Keratinocyte (primary cell): Measurements from ENCODE around the gene TTC1. TPM values are rescaled to one million over a fixed set of nuclear protein-coding genes. Genes with fewer than 3 reads are reported as not detected.

Experiments used
- DNase-seq: peaks from one replicate; pipeline ENCODE4 v3.0.0-alpha.2; 2011; ENCODE audit warnings: low read depth, missing footprints, low spot score
- FAIRE-seq: peaks from 2 replicates; lab custom pipeline; 2011; peaks lifted over from hg19 to GRCh38; lab: Jason Lieb, UNC
- H2AFZ ChIP-seq: 2 replicates; pipeline ENCODE4 v1.6.0; 2012; ENCODE audit warnings: low read length, control low read depth, inconsistent platforms; ENCODE audit not compliant: control insufficient read depth
- H3K27ac ChIP-seq: 2 replicates; pipeline ENCODE4 v1.5.1; 2011; ENCODE audit warnings: low read length; ENCODE audit not compliant: control insufficient read depth, insufficient read depth
- H3K27me3 ChIP-seq: 3 replicates; pipeline ENCODE4 v1.6.0; 2011; ENCODE audit warnings: low read length; ENCODE audit not compliant: control insufficient read depth, insufficient read depth; ENCODE audit errors: extremely low read depth
- H3K36me3 ChIP-seq, 2 experiments: 2 replicates in 1 of 2; 3 replicates in 1 of 2; pipeline ENCODE4 v1.5.1; 2011; ENCODE audit warnings: low read length in 2 of 2, mild to moderate bottlenecking in 1 of 2; ENCODE audit not compliant: control insufficient read depth in 2 of 2, insufficient read depth in 2 of 2; ENCODE audit errors: extremely low read depth in 1 of 2
- H3K4me1 ChIP-seq: 3 replicates; pipeline ENCODE4 v1.5.1; 2011; ENCODE audit warnings: low read length; ENCODE audit not compliant: control insufficient read depth, insufficient read depth; ENCODE audit errors: extremely low read depth
- H3K4me2 ChIP-seq: 3 replicates; pipeline ENCODE4 v1.6.0; 2011; ENCODE audit warnings: low read depth, low read length; ENCODE audit not compliant: control insufficient read depth, insufficient read depth; ENCODE audit errors: extremely low read depth
- H3K4me3 ChIP-seq, 3 experiments: fragments of 200-600 bp in 1 of 3; sonication (generic) in 1 of 3; 2 replicates in 2 of 3; 3 replicates in 1 of 3; pipeline ENCODE4 v1.5.1; 2011 to 2016; ENCODE audit warnings: low read length in 3 of 3, mild to moderate bottlenecking in 3 of 3, control low read depth in 2 of 3, inconsistent platforms in 1 of 3, low read depth in 1 of 3, mixed read lengths in 1 of 3, mixed run types in 1 of 3, moderate library complexity in 1 of 3; ENCODE audit not compliant: control insufficient read depth in 2 of 3, insufficient read depth in 2 of 3; ENCODE audit errors: extremely low read depth in 1 of 3
- H3K79me2 ChIP-seq: 2 replicates; pipeline ENCODE4 v1.6.0; 2012; ENCODE audit warnings: low read length; ENCODE audit not compliant: control insufficient read depth, insufficient read depth
- H3K9ac ChIP-seq: 3 replicates; pipeline ENCODE4 v1.6.0; 2011; ENCODE audit warnings: low read length; ENCODE audit not compliant: control insufficient read depth, insufficient read depth; ENCODE audit errors: extremely low read depth
- H3K9me1 ChIP-seq: 3 replicates; pipeline ENCODE4 v1.6.0; 2011; ENCODE audit warnings: low read length; ENCODE audit not compliant: control insufficient read depth, insufficient read depth; ENCODE audit errors: extremely low read depth
- H3K9me3 ChIP-seq: 2 replicates; pipeline ENCODE4 v1.5.1; 2012; ENCODE audit warnings: low read depth, low read length; ENCODE audit not compliant: control insufficient read depth
- H4K20me1 ChIP-seq: 3 replicates; pipeline ENCODE4 v1.6.0; 2011; ENCODE audit warnings: low read length; ENCODE audit not compliant: control insufficient read depth, insufficient read depth; ENCODE audit errors: extremely low read depth
- CTCF ChIP-seq, 3 experiments: IDR thresholded peaks in 1 of 3; conservative IDR thresholded peaks in 1 of 3; optimal IDR thresholded peaks in 1 of 3; 2 replicates in 2 of 3; 3 replicates in 1 of 3; pipeline versions ENCODE3 to v1.5.1; 2011; ENCODE audit warnings: low read length in 3 of 3, mild to moderate bottlenecking in 3 of 3, moderate library complexity in 2 of 3, control low read depth in 1 of 3, inconsistent platforms in 1 of 3; ENCODE audit not compliant: insufficient read depth in 2 of 3; ENCODE audit errors: extremely low read depth in 1 of 3
- EZH2 ChIP-seq: IDR thresholded peaks from one replicate; pipeline ENCODE4 v1.6.1; 2012; ENCODE audit warnings: inconsistent platforms, mild to moderate bottlenecking, low read length, moderate library complexity
- dilution Hi-C: fragments of 300-500 bp; cut with MboI; formaldehyde crosslinking; loops from one replicate; pipeline ENCODE4 v1.7.0; 2020; ENCODE audit warnings: low sequenced_read_pairs; ENCODE audit not compliant: extremely low pct_ligation_motif_present
- polyA plus RNA-seq, 5 experiments: library from polyadenylated mRNA; depleted of rRNA in 3 of 5; stranded (reverse) in 3 of 5; stranded (forward) in 1 of 5; unstranded in 1 of 5; fragments of >200 nt; gene quantifications; 1 replicate in 1 of 5; 2 replicates in 3 of 5; 3 replicates in 1 of 5; pipeline versions ENCODE4 v1.2.1 to v1.2.3, GENCODE V29; 2011 to 2012; ENCODE audit warnings: missing spikeins in 2 of 5, low read depth in 1 of 5, low replicate concordance in 1 of 5

TTC1 gene
- polyA plus RNA-seq, 1 donor (not counting 4 experiments of a cell fraction or from before 2014, with no cell fraction given), result 51.7 TPM

GRCh38 chr5:160023007-160023907 lies 14.3 kb downstream of the TTC1 start:
- no peak overlapping the region for H3K4me3 ChIP-seq
- H3K9me1 ChIP-seq, result no peaks in the 10 kb centered on the region
- H3K9me3 ChIP-seq, result no peaks in the 10 kb centered on the region
- no peak overlapping the region for H2AFZ ChIP-seq
- H3K27ac ChIP-seq, result no peak overlapping the region
- TF ChIP-seq EZH2 (no peak), CTCF (optimal IDR thresholded peaks at IDR 0.05 in 1 of 3, IDR thresholded peaks at IDR 0.05 in 1 of 3, conservative IDR thresholded peaks at IDR 0.05 in 1 of 3; ENCODE audit: extremely low read depth in 1 of 3, insufficient read depth in 2 of 3, low read length in 3 of 3) (no peak)
- no peaks in the 10 kb centered on the region for H3K27me3 ChIP-seq
- H4K20me1 ChIP-seq, result no peaks in the 10 kb centered on the region
- FAIRE-seq, result no peak
- dilution Hi-C loops, result no loop called here
- H3K4me2 ChIP-seq, result no peak overlapping the region
- H3K36me3 ChIP-seq, result peaks cover 4 to 6% of the 10 kb centered on the region in 2 experiments
- H3K9ac ChIP-seq, result no peak overlapping the region
- DNase-seq, result no peak
- peaks cover 4% of the 10 kb centered on the region for H3K79me2 ChIP-seq
- no peaks in the 10 kb centered on the region for H3K4me1 ChIP-seq

GRCh38 chr5:160023908-160024630 lies 15.1 kb downstream of the TTC1 start:
- H4K20me1 ChIP-seq, result no peaks in the 10 kb centered on the region
- H2AFZ ChIP-seq, result no peak overlapping the region
- H3K4me2 ChIP-seq, result no peak overlapping the region
- no peak overlapping the region for H3K9ac ChIP-seq
- no peaks in the 10 kb centered on the region for H3K9me1 ChIP-seq
- peaks cover 4 to 6% of the 10 kb centered on the region in 2 experiments for H3K36me3 ChIP-seq
- H3K79me2 ChIP-seq, result peaks cover 4% of the 10 kb centered on the region
- H3K9me3 ChIP-seq, result no peaks in the 10 kb centered on the region
- no peak for FAIRE-seq
- TF ChIP-seq CTCF (optimal IDR thresholded peaks at IDR 0.05 in 1 of 3, IDR thresholded peaks at IDR 0.05 in 1 of 3, conservative IDR thresholded peaks at IDR 0.05 in 1 of 3; ENCODE audit: extremely low read depth in 1 of 3, insufficient read depth in 2 of 3, low read length in 3 of 3) (no peak), EZH2 (no peak)
- dilution Hi-C loops, result no loop called here
- no peak for DNase-seq
- H3K4me3 ChIP-seq, result no peak overlapping the region
- H3K4me1 ChIP-seq, result no peaks in the 10 kb centered on the region
- H3K27ac ChIP-seq, result no peak overlapping the region
- no peaks in the 10 kb centered on the region for H3K27me3 ChIP-seq
